HG03103 (cell line): ENCODE measurements around the gene PHF20.
"Not testable (repeated sequence)": the region's sequence is repeated elsewhere in the genome, so short reads cannot be mapped to it uniquely, and the experiment has no call there.

Experiments used
- ATAC-seq: cut with Tn5 transposase; IDR thresholded peaks from one replicate; pipeline ENCODE4 v1.9.1; 2021; ENCODE audit warnings: low read depth; ENCODE audit not compliant: unreplicated experiment

PHF20 gene

GRCh38 chr20:35959291-35959690, 187.5 kb downstream of the PHF20 start:
- ATAC-seq: not testable (repeated sequence)

GRCh38 chr20:35963878-35964277, 192.1 kb downstream of the PHF20 start:
- ATAC-seq: no peak

- no peak for ATAC-seq
Measured at GRCh38 chr20:35967979-35968640, 196.3 kb downstream of the PHF20 start, which contains the start of gene CNBD2. Gene CNBD2, plus strand, starts transcription at chr20:35968590. Its CDS starts 173 bp downstream, at chr20:35968763.

GRCh38 chr20:35968930-35969329, 197.1 kb downstream of the PHF20 start:
- ATAC-seq: no peak

- no peak for ATAC-seq
Measured at GRCh38 chr20:35971981-35972380, 200.2 kb downstream of the PHF20 start.

GRCh38 chr20:35972462-35972861, 200.6 kb downstream of the PHF20 start:
- no peak for ATAC-seq

GRCh38 chr20:35974256-35974655, 202.4 kb downstream of the PHF20 start:
- no peak for ATAC-seq

GRCh38 chr20:35975576-35976373, 204.0 kb downstream of the PHF20 start:
- no peak for ATAC-seq

- ATAC-seq: no peak
Measured at GRCh38 chr20:35978041-35978513, 206.3 kb downstream of the PHF20 start.

- ATAC-seq: no peak
Measured at GRCh38 chr20:35979544-35979943, 207.7 kb downstream of the PHF20 start.

GRCh38 chr20:35981969-35982368, 210.2 kb downstream of the PHF20 start:
- ATAC-seq: no peak

- ATAC-seq: no peak
Measured at GRCh38 chr20:35984382-35984781, 212.6 kb downstream of the PHF20 start.

GRCh38 chr20:35985806-35986205, 214.0 kb downstream of the PHF20 start:
- ATAC-seq: no peak

GRCh38 chr20:35988910-35989463, 217.2 kb downstream of the PHF20 start:
- no peak for ATAC-seq

- ATAC-seq: no peak
Measured at GRCh38 chr20:35991142-35991771, 219.4 kb downstream of the PHF20 start.

GRCh38 chr20:35992713-35993335, 221.0 kb downstream of the PHF20 start:
- ATAC-seq: no peak

GRCh38 chr20:35994994-35995453, 223.2 kb downstream of the PHF20 start:
- ATAC-seq: no peak

GRCh38 chr20:35996492-35996891, 224.7 kb downstream of the PHF20 start:
- not testable (repeated sequence) for ATAC-seq
